NCI-H1105 treated with DMSO at 0.1 percent for 48 hours (cell line): Measurements from ENCODE around the gene RSAD1.

ENCODE experiments used
- DNase-seq: peaks from one replicate; lab custom pipeline; 2025; lab: John Stamatoyannopoulos, UW

Gene RSAD1

DNA sequence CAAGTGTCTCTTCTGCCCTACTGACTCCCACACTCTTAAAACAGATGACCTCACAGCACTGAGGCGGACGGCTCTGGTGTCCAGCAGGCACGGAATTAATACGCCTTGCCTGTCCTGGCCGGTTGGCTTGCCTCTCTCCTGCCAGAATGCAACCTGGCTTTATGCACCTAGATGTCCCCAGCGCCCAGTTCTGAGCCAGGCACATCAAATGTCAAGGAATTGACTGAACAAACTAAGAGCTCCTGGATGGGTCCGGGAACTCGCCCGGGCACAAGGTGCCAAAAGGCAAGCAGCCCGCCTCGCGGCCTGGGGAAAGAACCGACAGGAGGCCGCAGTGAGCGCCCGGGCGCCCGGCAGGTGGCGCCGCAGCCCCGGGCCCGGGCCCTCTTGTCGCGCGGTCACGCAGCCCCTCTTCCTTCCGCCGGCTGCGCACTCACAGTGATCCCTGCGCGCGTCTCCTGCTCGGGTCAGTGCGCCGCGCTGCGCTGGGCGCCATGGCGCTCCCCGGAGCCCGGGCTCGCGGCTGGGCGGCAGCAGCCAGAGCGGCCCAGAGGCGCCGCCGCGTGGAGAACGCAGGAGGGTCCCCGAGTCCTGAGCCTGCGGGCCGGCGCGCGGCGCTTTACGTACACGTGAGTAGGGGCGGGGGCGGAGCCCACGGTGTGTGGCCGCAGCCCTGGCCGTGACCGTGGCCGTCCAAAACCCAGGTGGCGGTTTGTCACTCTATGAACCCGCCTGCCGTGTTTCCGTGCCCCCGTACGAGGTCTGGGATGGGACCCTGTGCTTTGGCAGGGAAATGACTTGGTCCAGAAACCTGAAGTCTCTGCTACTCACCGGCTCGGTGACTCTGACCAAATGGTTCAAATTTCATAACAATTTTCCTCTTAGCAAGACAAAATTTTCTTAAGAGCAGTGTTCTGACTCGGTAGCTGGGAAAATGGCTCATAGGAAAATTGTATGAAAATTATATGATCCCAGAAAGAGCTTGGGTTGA lies at the start of gene RSAD1:
Gene RSAD1 (plus strand): TSS at position 470 of the 991 bp plus-strand sequence. CDS start 25 bp downstream, at position 495.
- DNase-seq = peak; percentile 85

DNA sequence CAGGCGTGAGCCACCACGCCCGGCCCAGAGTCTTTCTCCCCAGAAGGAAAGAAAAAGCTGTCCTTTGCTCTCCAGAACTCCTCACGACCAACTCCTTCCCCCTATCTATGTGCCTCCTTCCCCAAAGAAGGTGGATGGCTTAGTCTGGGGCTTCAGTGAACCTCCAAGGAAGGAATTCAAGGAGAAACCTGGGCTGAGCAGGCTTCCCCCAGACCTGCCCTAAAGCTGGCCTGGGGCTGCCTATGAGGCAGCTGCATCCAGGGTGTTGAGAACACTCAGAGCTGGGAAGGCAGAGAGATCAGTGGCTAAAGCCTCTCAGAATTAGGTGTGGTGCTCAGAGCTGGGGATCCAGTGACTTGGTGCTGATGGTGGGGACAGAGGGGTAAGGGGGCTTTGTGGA lies 48.9 kb upstream of the RSAD1 start:
- DNase-seq = no peak

DNA sequence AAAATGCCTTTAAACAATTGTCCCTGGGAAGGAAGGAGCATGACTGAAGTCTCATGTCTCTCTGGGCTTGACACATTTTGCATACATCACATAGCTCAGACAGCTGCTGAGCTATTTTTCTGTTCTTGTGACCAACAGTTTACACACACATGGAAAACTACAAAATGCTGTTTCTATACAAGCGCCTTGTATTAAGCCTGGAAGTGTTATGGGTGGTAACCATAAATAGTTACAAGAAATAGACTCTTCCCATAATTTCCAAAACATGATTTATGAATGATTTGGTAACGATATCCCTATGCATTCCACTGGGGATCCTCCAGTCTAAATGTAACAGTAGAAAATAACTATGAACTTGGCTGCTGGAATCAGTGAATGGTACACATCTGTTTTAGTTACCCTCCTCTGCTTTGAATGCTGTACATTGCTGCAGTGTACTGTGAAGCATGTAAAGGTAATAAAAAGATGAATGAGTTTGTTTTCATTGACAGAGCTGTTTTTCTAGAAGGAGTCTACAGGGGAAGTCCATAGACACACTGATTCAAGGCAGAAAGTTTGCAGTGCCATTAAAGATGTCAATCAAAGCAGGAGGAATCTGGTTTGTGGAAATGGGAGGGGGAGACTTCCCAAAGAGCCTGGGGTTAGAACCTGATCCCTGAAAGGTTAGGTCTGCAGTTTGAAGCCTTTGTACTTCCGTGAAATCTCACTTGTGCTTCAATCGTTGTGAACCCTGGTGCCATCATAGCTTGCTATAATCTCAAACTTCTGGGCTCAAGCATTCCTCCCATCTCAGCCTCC lies 47.6 kb upstream of the RSAD1 start:
- DNase-seq = no peak

DNA sequence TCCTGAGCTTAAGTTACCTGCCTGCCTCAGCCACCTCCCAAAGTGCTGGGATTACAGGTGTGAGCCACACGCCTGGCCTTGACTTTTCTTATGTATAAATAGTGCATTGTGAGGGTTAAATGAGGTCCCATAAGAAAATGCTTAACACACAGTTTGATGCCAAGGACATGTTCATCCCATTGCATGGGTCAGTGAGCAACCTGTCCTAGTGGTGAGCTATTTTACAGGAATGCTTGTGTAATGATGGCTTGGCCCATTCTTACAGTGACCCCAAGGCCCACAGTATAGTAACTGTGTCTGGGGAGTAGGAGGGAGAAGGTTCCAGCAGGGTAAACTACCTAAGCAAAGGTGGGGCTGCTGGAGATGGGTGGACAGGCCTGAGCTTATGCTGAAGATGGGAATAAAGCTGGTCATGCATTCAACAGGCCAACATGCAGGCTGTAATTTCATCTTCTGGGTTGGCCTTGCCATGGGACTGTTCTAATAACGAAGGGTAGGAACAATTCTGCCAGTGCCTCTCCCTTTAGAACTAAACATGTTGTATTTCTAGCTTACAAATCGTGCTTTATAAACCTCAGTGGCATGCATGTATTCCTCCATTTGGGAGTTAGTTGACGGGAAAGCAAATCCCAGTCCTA lies 46.4 kb upstream of the RSAD1 start:
- no peak for DNase-seq

DNA sequence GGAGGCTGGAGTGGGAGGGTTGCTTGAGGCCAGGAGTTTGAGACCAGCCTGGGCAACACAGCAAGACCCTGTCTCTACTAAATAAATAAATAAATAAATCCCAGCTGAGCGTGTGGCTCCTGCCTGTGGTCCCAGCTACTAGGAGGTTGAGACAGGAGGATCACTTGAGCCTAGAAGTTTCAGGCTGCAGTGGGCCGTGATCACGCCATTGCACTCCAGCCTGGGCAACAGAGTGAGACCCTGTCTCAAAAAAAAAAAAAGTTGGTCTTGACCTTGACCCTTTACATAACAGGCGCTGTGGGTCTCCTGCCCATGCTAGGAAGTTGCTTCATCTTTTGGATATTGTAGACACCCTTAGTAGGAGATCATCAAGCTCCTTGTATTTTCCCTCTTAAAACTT lies 41.3 kb upstream of the RSAD1 start:
- DNase-seq = no peak

DNA sequence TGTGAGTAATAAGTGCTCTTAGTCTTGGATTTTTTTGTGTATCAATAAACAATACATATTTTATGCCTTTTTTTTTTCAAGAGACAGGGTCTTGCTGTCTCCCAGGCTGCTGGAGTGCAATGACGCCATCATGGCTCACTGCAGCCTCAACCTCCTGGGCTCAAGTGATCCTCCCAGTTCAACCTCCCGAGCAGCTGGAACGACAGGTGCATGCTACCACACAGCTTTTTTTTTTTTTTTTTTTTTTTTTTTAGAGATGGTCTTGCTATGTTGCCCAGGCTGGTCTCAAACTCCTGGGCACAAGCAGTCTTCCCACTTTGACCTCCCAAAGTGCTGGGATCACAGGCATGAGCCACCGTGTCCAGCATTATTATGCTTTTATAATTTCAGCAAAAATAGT lies 39.7 kb upstream of the RSAD1 start:
- no peak for DNase-seq

DNA sequence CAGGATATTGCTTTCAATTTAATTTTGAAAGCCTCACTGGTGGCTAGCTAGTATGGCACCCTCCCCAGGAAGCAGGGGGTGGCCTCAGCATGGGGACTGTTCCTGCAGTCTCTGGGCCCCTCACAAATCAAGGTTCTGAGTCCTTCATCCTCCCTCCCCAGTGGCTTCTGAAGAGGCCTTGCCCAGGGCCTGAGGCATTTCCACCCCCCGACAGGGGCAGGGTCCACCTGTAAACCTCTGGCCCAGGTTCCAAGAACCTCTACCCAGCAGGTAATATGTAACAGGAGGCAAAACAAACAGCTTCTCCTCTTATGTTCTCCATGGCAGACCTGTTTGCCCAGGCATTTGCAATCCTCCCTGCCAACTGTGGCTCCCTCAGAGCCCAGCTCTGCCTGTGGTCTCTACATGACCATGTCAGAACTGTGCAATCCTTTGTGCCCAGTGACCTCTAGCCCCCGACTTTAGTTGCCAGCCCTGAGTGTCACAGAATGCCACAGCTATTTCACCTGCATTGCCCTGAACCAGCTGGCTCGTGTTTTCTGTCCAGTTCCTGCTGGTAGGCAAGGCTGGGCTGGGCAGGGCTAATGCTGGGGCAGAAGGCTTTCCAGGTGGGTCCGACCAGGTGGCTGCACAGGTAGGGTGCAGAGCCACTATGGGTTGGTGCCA lies 38.4 kb upstream of the RSAD1 start:
- DNase-seq = no peak

DNA sequence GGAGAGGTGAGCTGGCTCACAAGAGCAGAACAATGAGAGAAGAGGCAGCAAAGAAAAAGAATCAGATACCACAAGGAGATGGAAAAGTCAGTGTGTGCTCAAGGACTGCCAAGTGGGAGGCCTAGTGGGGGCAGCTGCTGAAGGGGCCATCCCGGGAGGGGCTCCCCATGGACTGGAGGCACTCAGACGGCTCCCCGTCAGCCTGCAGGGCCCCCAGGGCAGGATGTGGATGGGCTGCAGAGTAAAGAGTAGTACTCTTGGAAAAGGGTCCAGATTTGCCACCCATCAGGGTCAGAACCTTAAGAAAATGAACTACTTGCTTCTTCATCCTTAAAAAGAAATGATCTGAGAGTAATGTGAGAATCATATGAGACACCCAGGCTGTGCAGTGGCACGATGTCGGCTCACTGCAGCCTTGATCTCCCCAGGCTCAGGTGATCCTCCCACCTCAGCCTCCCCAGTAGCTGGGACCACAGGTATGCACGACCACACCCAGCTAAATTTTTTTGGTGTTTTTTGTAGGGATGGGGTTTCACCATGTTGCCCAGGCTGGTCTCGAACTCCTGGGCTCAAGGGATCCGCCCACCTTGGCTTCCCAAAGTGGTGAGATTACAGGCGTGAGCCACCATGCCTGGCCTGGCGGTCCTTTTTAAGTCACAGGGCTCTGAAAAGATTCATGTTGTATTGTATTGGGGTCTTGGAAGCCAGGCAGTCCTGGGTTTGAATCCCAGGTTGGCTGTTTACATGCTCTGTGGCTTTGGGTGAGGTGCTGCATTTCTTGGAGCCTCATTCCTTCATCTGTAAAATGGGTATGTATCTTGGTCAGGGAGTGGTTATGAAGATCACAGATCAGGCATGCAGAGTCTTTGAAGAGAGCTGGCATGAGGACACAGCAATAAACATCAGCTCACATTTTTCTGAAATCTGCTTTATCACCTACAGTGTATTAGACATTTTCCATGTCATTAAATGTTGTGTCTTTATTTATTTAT lies 37.5 kb upstream of the RSAD1 start:
- DNase-seq = no peak

DNA sequence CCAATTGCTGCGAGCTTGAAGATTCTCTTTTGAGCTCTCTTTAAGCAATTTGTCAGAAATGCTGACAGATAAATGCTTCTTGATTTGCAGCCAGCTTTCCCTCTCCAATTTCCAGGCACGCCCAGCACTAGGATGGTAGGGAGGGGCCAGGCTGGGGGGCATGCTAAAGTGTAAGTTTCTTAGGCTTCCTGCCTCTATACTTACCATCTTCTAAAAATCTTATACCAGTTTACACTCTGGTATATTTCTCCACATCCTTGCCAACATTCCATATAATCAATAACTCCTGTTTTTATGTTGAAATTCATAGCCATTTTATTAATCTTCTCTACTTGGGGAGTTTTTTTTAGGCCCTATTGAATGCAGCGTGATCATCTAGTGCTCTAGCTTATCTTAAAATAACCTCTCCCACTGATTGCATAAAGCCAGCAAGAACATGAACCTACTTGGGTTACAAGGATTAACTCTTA lies 35.1 kb upstream of the RSAD1 start:
- DNase-seq = no peak

DNA sequence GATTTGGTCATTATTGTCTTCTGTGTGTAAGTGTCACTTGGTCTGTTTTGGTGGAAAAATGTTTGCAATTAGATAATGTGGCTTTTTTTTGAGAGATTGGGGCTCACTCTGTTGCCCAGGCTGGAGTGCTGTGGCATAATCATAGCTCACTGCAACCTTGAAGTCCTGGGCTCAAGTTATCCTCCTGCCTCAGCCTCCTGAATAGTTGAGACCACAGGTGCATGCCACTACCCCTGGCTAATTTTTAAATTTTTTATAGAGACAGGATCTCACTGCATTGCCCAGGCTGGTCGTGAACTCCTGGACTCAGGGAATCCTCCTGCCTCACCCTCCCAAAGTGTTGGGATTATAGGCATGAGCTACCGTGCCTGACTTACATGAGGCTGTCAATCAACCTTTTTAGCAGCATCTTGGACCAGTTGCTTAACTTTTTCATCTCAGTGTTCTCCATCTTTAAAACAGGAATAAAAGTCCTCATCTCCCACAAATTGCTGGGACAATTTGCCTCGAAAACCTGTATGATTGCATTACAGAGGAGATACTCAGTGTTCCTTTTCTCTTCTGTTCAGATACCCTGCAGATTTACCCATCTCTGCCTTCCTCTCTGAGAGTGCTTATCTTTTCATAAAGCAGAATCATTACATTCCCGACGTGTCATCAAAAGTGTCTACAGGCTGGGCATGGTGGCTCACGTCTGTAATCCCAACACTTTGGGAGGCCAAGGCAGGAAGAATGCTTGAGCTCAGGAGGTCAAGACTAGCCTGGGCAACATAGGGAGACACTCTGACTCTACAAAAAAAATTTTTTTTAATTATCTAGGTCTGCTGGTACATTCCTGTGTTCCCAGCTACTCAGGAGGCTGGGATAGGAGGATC lies 33.6 kb upstream of the RSAD1 start:
- DNase-seq = no peak

DNA sequence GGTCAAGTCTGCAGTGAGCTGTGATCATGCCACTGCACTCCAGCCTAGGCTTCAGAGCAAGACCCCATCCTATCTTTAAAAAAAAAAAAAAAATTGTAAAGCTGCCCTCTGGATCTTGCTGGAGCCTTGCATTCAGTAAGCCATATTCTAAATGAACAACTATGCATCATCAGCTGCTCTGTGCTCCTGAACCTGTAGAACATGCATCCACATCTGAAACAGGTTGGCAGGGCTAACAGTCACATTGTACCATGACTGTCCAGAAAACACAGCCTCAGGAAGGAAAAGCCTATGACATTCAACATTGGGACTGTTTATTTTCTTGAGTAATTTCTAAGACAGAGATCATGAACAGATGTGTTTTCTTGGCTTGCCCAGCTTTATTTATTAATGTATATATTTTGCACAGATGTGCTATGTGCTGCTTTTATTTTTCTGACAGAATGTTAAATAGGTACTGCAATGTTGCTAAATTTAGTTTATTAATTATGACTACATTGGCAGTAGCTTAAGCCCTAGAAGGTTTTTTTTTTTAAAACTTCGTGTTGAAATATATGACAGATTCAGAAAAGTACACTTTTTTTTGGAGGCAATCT lies 32.8 kb upstream of the RSAD1 start:
- no peak for DNase-seq

DNA sequence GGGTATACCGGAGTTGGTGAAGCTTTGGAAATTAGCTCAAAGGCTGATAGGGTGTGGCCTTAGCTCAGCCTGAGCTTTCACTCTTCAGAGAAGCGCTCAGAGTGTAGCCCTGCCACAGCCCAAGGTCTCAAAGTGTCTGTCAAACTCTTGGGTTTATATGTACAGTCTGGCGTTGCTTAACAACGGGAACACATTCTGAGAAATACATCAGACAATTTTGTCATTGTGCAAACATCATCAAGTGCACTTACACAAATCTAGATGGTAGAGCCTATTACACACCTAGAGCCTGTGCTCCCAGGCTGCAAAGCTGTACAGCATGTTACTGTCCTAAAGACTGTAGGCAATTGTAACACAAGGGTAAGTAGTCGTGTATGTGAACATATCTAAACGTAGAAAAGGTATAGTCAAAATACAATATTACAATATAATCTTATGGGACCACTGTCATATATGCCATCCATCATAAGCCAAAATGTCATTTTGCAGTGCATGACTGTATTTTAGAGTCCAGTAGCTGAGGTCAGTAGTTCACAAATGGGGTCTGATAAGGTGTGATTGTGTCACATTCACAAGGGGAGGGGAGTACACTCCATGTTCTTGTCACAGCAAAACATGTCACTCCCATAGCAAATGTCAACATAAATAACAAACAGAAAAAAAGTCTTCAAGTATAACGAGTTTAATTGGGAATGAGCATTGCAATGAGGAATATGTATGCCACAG lies 30.6 kb upstream of the RSAD1 start:
- no peak for DNase-seq

DNA sequence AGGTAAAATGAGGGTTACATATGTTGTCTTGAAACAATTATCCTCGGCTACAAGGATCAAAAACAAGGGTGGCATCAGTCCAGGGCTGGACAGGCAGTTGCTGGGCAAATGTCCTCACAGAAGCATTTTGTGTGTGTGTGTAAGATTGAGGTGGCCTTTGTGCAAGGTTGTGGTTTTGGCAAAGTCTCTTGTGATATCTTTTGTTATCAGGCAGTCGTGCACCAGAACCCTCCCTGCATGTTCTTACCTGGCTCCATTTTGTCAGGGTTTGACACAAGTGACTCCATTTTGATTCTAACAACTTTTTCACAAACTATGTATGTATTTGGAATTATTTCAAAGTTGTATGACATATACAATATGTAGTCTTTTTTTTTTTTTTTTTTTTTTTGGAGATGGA lies 30.0 kb upstream of the RSAD1 start:
- no peak for DNase-seq

DNA sequence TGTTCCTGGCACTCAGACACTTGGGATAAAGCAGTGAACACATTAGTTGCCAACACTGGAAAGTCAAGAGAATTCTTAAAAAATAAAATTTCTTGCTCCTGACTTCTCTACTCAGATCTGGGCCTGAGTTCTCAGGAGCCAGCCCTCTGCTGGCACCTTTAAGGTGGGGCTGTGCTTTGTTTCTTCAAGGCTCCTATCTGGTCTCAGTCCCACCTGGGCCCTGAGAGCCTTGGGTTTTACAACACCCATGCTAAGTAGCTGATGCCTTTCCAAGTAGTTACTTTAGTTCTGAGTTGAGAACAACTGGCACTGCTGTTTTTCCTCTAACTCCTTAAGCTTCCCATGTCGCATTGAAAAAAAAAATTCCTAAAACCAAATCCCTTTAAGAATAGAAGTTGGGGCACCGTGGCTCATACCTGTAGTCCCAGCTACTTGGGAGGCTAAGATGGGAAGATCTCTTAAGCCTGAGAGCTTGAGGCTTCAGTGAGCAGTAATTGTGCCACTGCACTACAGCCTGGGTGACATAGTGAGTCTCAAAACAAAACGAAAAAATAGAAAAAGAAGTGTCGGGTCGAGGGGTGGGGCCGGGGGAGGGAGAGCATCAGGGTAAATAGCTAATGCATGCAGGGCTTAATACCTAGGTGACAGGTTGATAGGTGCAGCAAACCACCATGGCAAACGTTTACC lies 26.6 kb upstream of the RSAD1 start:
- DNase-seq = no peak

DNA sequence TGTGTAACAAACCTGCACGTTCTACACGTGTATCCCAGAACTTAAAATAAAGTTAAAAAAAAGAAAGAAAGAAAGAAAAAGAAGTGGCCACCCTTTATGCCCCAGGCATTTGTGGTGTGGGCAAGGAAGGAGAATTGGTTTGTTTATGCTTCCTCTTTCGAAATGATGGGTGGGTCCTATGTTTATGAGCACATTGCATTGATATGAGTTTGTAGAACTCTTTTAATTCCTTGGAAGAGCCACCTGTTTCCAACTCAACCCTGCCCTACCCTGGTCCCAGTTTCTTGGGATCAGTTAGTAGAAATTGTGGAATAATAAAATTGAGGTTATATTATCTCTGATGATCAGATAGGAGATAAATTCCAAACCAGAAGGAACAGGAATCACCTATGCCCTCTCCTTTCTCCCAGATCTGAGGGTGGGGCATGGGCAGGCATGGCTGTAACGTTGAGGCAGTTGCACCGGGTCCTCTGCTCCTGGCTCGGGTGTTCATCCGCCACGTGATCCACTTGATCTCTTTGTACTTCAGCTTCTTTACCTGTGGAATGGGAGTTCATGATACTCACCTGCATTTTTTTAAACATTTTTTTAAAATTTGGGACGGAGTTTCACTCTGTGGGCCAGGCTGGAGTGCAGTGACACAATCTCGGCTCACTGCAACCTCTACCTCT lies 25.9 kb upstream of the RSAD1 start:
- DNase-seq = no peak

DNA sequence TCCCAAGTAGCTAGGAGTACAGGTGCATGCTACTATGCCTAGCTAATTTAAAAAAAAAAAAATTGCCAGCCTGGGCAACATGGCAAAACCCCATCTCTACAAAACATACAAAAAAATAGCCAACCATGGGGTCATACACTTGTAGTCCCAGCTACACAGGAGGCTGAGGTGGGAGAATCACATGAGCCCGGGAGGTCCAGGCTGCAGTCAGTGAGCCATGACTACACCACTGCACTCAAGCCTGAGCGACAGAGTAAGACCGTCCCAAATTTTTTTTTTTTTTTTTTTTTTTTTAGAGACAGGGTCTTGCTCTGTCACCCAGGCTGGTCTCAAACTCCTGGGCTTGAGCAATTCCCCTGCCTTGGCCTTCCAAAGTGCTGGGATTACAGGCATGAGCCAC lies 24.8 kb upstream of the RSAD1 start:
- no peak for DNase-seq

DNA sequence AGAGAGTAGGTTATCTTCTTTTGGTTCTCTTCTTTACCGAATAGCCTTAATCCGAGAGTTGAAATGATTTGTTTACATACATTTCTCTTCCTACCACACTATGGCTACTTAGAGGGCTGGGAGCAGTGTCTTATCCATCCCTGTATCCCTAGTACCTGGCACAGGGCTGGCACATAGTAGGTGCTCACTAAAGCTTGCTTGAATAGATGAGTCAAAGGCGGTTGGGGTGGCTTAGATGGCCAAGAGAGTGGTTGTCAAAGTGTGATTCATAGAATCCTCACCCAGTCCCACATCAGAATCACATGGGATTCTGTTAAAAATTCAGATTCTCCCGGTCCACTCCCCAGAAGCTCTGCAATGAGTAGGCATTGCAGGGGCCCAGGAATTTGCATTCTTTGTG lies 21.0 kb upstream of the RSAD1 start:
- no peak for DNase-seq
